Fibroblast of peridontal ligament (primary cell): Measurements from ENCODE around the gene PDE3B.
"Not testable (repeated sequence)": the region's sequence is repeated elsewhere in the genome, so short reads cannot be mapped to it uniquely, and the experiment has no call there.

ENCODE experiments used
- DNase-seq: peaks from one replicate; pipeline ENCODE4 v3.0.0-alpha.2; 2010; ENCODE audit errors: extremely low read depth

Gene PDE3B

GRCh38 chr11:14643697-14644225 lies at the start of gene PDE3B:
PDE3B (plus strand) TSS chr11:14643804; CDS start chr11:14644076, 272 bp downstream.
- no peak for DNase-seq

- DNase-seq, result not testable (repeated sequence)
Observed at GRCh38 chr11:14595261-14595660, 48.3 kb upstream of the PDE3B start.

- no peak for DNase-seq
Observed at GRCh38 chr11:14607713-14608112, 35.9 kb upstream of the PDE3B start.

GRCh38 chr11:14609902-14610301 lies 33.7 kb upstream of the PDE3B start:
- no peak for DNase-seq

GRCh38 chr11:14611939-14612338 lies 31.7 kb upstream of the PDE3B start:
- DNase-seq, result no peak

- DNase-seq, result no peak
Observed at GRCh38 chr11:14612694-14613093, 30.9 kb upstream of the PDE3B start.

- DNase-seq, result no peak
Observed at GRCh38 chr11:14614091-14614622, 29.4 kb upstream of the PDE3B start.

- no peak for DNase-seq
Observed at GRCh38 chr11:14617241-14618027, 26.2 kb upstream of the PDE3B start.

- no peak for DNase-seq
Observed at GRCh38 chr11:14618060-14618459, 25.5 kb upstream of the PDE3B start.

GRCh38 chr11:14619603-14620531 lies 23.7 kb upstream of the PDE3B start:
- peak; percentile 69 for DNase-seq

- DNase-seq, result no peak
Observed at GRCh38 chr11:14622223-14622954, 21.2 kb upstream of the PDE3B start.

- no peak for DNase-seq
Observed at GRCh38 chr11:14623036-14623435, 20.6 kb upstream of the PDE3B start.

GRCh38 chr11:14625586-14626205 lies 17.9 kb upstream of the PDE3B start:
- DNase-seq, result no peak

- DNase-seq, result no peak
Observed at GRCh38 chr11:14626650-14627049, 17.0 kb upstream of the PDE3B start.

GRCh38 chr11:14633506-14634224 lies 9.9 kb upstream of the PDE3B start:
- not testable (repeated sequence) for DNase-seq

- no peak for DNase-seq
Observed at GRCh38 chr11:14634813-14635212, 8.8 kb upstream of the PDE3B start.

GRCh38 chr11:14635546-14635945 lies 8.1 kb upstream of the PDE3B start:
- no peak for DNase-seq

GRCh38 chr11:14636119-14636518 lies 7.5 kb upstream of the PDE3B start:
- no peak for DNase-seq

GRCh38 chr11:14637868-14638409 lies 5.7 kb upstream of the PDE3B start:
- no peak for DNase-seq

- DNase-seq, result no peak
Observed at GRCh38 chr11:14638561-14638960, 5.0 kb upstream of the PDE3B start.
